Left lobe of liver (tissue), 2 donors: ENCODE measurements around the gene ARRDC2. TPM values are rescaled to one million over a fixed set of nuclear protein-coding genes. Genes with fewer than 3 reads are reported as not detected.
"Not testable (repeated sequence)": the region's sequence is repeated elsewhere in the genome, so short reads cannot be mapped to it uniquely, and the experiment has no call there.

Experiments used
- ATAC-seq: fragments of 200-7000 bp; cut with Tn5 transposase; one replicate; pipeline ENCODE4 v1.9.1; 2020; ENCODE audit warnings: mild to moderate bottlenecking, moderate library complexity
- DNase-seq: peaks from one replicate; pipeline ENCODE4 v3.0.0-alpha.2; 2020; ENCODE audit warnings: low spot score
- total RNA-seq: library from RNA; stranded (reverse); gene quantifications from one replicate; pipeline ENCODE4 v1.2.1, GENCODE V29; 2021
- donor health status: DM: no; HTN: no; CAD: no; lungs with moderate emphysema.
- donor health status: DM: no; HTN: yes; CAD: no.

Gene ARRDC2
- total RNA-seq, 1 donor from 2014 or later: 6.3 TPM

- no peak for ATAC-seq
- DNase-seq: no peak
These were observed 18.4 kb upstream of the ARRDC2 start for GRCh38 chr19:17989425-17990094.

- ATAC-seq: peak; percentile 43
These were observed 14.7 kb upstream of the ARRDC2 start for GRCh38 chr19:17993076-17993813.

GRCh38 chr19:17996826-17997316 lies 11.1 kb upstream of the ARRDC2 start:
- DNase-seq (peak; percentile 85), ATAC-seq (peak; percentile 90)

More at GRCh38 chr19:17993076-17993813, 14.7 kb upstream of the ARRDC2 start:
- DNase-seq: no peak

- no peak for DNase-seq
- no peak for ATAC-seq
These were observed 9.8 kb upstream of the ARRDC2 start for GRCh38 chr19:17997969-17998826.

- DNase-seq (no peak), ATAC-seq (no peak)
These were observed 9.2 kb upstream of the ARRDC2 start for GRCh38 chr19:17998827-17999150.

- ATAC-seq (no peak), DNase-seq (no peak)
These were observed 8.1 kb upstream of the ARRDC2 start for GRCh38 chr19:17999684-18000479.

GRCh38 chr19:18000480-18000914 lies 7.5 kb upstream of the ARRDC2 start:
- DNase-seq (no peak), ATAC-seq (no peak)

GRCh38 chr19:18000915-18001776 lies 6.8 kb upstream of the ARRDC2 start:
- ATAC-seq (peak; percentile 73), DNase-seq (peak; percentile 76)

GRCh38 chr19:18001777-18002345 lies 6.1 kb upstream of the ARRDC2 start:
- no peak for DNase-seq
- no peak for ATAC-seq

GRCh38 chr19:18002347-18002850 lies 5.6 kb upstream of the ARRDC2 start:
- no peak for ATAC-seq
- DNase-seq: no peak

GRCh38 chr19:18005750-18006149 lies 2.2 kb upstream of the ARRDC2 start:
- not testable (repeated sequence) for DNase-seq, ATAC-seq

GRCh38 chr19:18007044-18007916 lies 690 bp upstream of the ARRDC2 start:
- ATAC-seq: peak; percentile 89
- DNase-seq: peak; percentile 88

GRCh38 chr19:18008814-18009213 lies 844 bp downstream of the ARRDC2 start:
- ATAC-seq (no peak), DNase-seq (no peak)

GRCh38 chr19:18009412-18010066 lies 1.6 kb downstream of the ARRDC2 start:
- ATAC-seq (peak; percentile 3), DNase-seq (no peak)

- ATAC-seq (no peak), DNase-seq (no peak)
These were observed 2.2 kb downstream of the ARRDC2 start for GRCh38 chr19:18010149-18010548.

GRCh38 chr19:18013210-18014111 lies 5.5 kb downstream of the ARRDC2 start:
- peak; percentile 85 for ATAC-seq
- peak; percentile 71 for DNase-seq
